IMR-90 (cell line): ENCODE measurements around the gene MAPKAP1. TPM values are rescaled to one million over a fixed set of nuclear protein-coding genes. Genes with fewer than 3 reads are reported as not detected.

Source experiments
- ATAC-seq: fragments of 200-7000 bp; cut with Tn5 transposase; 2 replicates; pipeline ENCODE4 v1.9.1; 2020; ENCODE audit warnings: low read depth, mild to moderate bottlenecking, moderate library complexity
- BruUV-seq: library from RNA; stranded (reverse); fragments of 400-500 nt; replicated peaks from 2 replicates; lab custom pipeline; 2021; lab: Mats Ljungman, UMichigan
- CTCF ChIA-PET: fragments of 300-600 bp; formaldehyde crosslinking; extraction: SDS; loops from one replicate; lab custom pipeline; 2021; ENCODE audit warnings: antibody characterized with exemption; lab: Yijun Ruan, JAX
- POLR2A ChIA-PET: fragments of 300-600 bp; sonication (Branson Sonifier 250); formaldehyde crosslinking; loops from one replicate; lab custom pipeline; 2022; ENCODE audit warnings: antibody characterized with exemption; ENCODE audit not compliant: unreplicated experiment; lab: Charles Lee
- DNase-seq: peaks from one replicate; pipeline ENCODE4 v3.0.0; 2013
- H2AFZ ChIP-seq: replicated peaks from 2 replicates; pipeline ENCODE3; 2013; ENCODE audit warnings: low read length, mild to moderate bottlenecking; ENCODE audit not compliant: poor library complexity
- H2AK5ac ChIP-seq: 2 replicates; pipeline ENCODE4 v1.6.1; 2013; ENCODE audit warnings: low read depth, low read length, inconsistent platforms
- H2AK9ac ChIP-seq: replicated peaks from 2 replicates; pipeline ENCODE3; 2013; ENCODE audit warnings: mild to moderate bottlenecking, low read depth, low read length, moderate library complexity; ENCODE audit not compliant: poor library complexity
- H2BK120ac ChIP-seq: 2 replicates; pipeline ENCODE4 v1.6.1; 2013; ENCODE audit warnings: low read depth, low read length, inconsistent platforms
- H2BK15ac ChIP-seq: 3 replicates; pipeline ENCODE4 v1.6.1; 2013; ENCODE audit warnings: low read depth, low read length, inconsistent platforms
- H2BK20ac ChIP-seq: 2 replicates; pipeline ENCODE4 v1.6.1; 2013; ENCODE audit warnings: low read depth, mild to moderate bottlenecking, inconsistent platforms, low read length, moderate library complexity
- H2BK5ac ChIP-seq: 2 replicates; pipeline ENCODE4 v1.6.1; 2013; ENCODE audit warnings: mild to moderate bottlenecking, low read depth, low read length, inconsistent platforms; ENCODE audit not compliant: poor library complexity, severe bottlenecking
- H3K14ac ChIP-seq: replicated peaks from 2 replicates; pipeline ENCODE4 v1.6.1; 2013; ENCODE audit warnings: low read depth, low read length, inconsistent platforms
- H3K18ac ChIP-seq: 2 replicates; pipeline ENCODE4 v1.6.1; 2013; ENCODE audit warnings: low read depth, low read length, control low read depth
- H3K23ac ChIP-seq: 2 replicates; pipeline ENCODE4 v1.6.1; 2013; ENCODE audit warnings: low read depth, low read length, inconsistent platforms
- H3K27ac ChIP-seq: 2 replicates; pipeline ENCODE4 v1.5.1; 2013; ENCODE audit warnings: mild to moderate bottlenecking, control low read depth, low read length; ENCODE audit not compliant: insufficient read depth
- H3K27me3 ChIP-seq: 2 replicates; pipeline ENCODE4 v1.6.1; 2013; ENCODE audit warnings: low read length; ENCODE audit not compliant: control insufficient read depth, insufficient read depth
- H3K36me3 ChIP-seq: 2 replicates; pipeline ENCODE4 v1.6.1; 2013; ENCODE audit warnings: low read length, mixed read lengths; ENCODE audit not compliant: control insufficient read depth, insufficient read depth
- H3K4ac ChIP-seq: 2 replicates; pipeline ENCODE4 v1.6.1; 2013; ENCODE audit warnings: low read depth, low read length, inconsistent platforms
- H3K4me1 ChIP-seq: 2 replicates; pipeline ENCODE4 v1.6.1; 2013; ENCODE audit warnings: low read length, mixed read lengths; ENCODE audit not compliant: control insufficient read depth, insufficient read depth
- H3K4me2 ChIP-seq: 2 replicates; pipeline ENCODE4 v1.6.1; 2013; ENCODE audit warnings: low read depth, mild to moderate bottlenecking, control low read depth, low read length, moderate library complexity
- H3K4me3 ChIP-seq: 2 replicates; pipeline ENCODE4 v1.5.1; 2013; ENCODE audit warnings: low read depth, mild to moderate bottlenecking, control low read depth, low read length, moderate library complexity; ENCODE audit not compliant: insufficient read depth
- H3K56ac ChIP-seq: 2 replicates; pipeline ENCODE4 v1.6.1; 2013; ENCODE audit warnings: low read length, inconsistent platforms; ENCODE audit not compliant: insufficient read depth; ENCODE audit errors: extremely low read depth
- H3K79me1 ChIP-seq, 2 experiments: 2 replicates each; pipeline ENCODE4 v1.6.1; 2013; ENCODE audit warnings: low read length in 2 of 2, inconsistent platforms in 1 of 2, low read depth in 1 of 2
- H3K9ac ChIP-seq: 2 replicates; pipeline ENCODE4 v1.6.1; 2013; ENCODE audit warnings: low read depth, low read length, control low read depth
- H3K9me1 ChIP-seq: 2 replicates; pipeline ENCODE4 v1.6.1; 2013; ENCODE audit warnings: low read length, inconsistent platforms; ENCODE audit not compliant: insufficient read depth
- H3K9me3 ChIP-seq: 2 replicates; pipeline ENCODE4 v1.6.1; 2013; ENCODE audit warnings: low read length; ENCODE audit not compliant: control insufficient read depth, insufficient read depth
- H4K20me1 ChIP-seq: 2 replicates; pipeline ENCODE4 v1.6.1; 2013; ENCODE audit warnings: low read length, inconsistent platforms; ENCODE audit not compliant: insufficient read depth
- H4K5ac ChIP-seq: 2 replicates; pipeline ENCODE4 v1.6.1; 2013; ENCODE audit warnings: mild to moderate bottlenecking, low read depth, low read length, control low read depth
- H4K8ac ChIP-seq, 2 experiments: 2 replicates each; pipeline ENCODE4 v1.6.1; 2013; ENCODE audit warnings: low read depth in 2 of 2, low read length in 2 of 2, control low read depth in 1 of 2, inconsistent platforms in 1 of 2
- H4K91ac ChIP-seq: 2 replicates; pipeline ENCODE4 v1.6.1; 2013; ENCODE audit warnings: low read depth, low read length, inconsistent platforms; ENCODE audit not compliant: insufficient read depth
- CEBPB ChIP-seq: IDR thresholded peaks from 2 replicates; pipeline ENCODE4 v1.6.1; 2012; ENCODE audit warnings: low read depth, low read length, improper control_type of control experiment
- CTCF ChIP-seq: conservative IDR thresholded peaks from 2 replicates; pipeline ENCODE4 v1.5.1; 2012; ENCODE audit warnings: mild to moderate bottlenecking, low read depth, low read length, improper control_type of control experiment
- ELK1 ChIP-seq: fragments of 150-350 bp; IDR thresholded peaks from 2 replicates; pipeline ENCODE4 v1.6.1; 2016; ENCODE audit warnings: low read depth, mild to moderate bottlenecking, low read length, moderate library complexity, borderline replicate concordance
- MAFK ChIP-seq: IDR thresholded peaks from 2 replicates; pipeline ENCODE4 v1.6.1; 2012; ENCODE audit warnings: low read depth, low read length, improper control_type of control experiment
- MAZ ChIP-seq: IDR thresholded peaks from 2 replicates; pipeline ENCODE4 v1.6.1; 2012; ENCODE audit warnings: low read depth, mild to moderate bottlenecking, low read length, improper control_type of control experiment, moderate library complexity, borderline replicate concordance
- MXI1 ChIP-seq: IDR thresholded peaks from 2 replicates; pipeline ENCODE4 v1.6.1; 2012; ENCODE audit warnings: low read depth, mild to moderate bottlenecking, low read length, moderate library complexity, borderline replicate concordance
- NFE2L2 ChIP-seq: fragments of 150-350 bp; IDR thresholded peaks from 2 replicates; pipeline ENCODE4 v1.6.1; 2016; ENCODE audit warnings: low read depth, mild to moderate bottlenecking, low read length
- USF2 ChIP-seq: fragments of 150-350 bp; IDR thresholded peaks from 2 replicates; pipeline ENCODE4 v1.6.1; 2017; ENCODE audit warnings: mild to moderate bottlenecking, antibody characterized with exemption, low read length, low read depth
- WGBS, 2 experiments: methylation state at CpG; one replicate each; pipeline versions ENCODE4 v1.1.5 to v1.1.7; 2013; ENCODE audit warnings: missing lambda C conversion rate in 2 of 2; ENCODE audit not compliant: insufficient read length in 1 of 2; ENCODE audit errors: extremely low coverage in 2 of 2; 5-methylcytosine and 5-hydroxymethylcytosine counted together
- dilution Hi-C: fragments of 300-500 bp; cut with HindIII; formaldehyde crosslinking; loops from one replicate; pipeline ENCODE4 v1.14.3; 2018; ENCODE audit warnings: low sequenced_read_pairs; ENCODE audit not compliant: unreplicated experiment
- in situ Hi-C: fragments of 300-500 bp; cut with MboI; formaldehyde crosslinking; loops from 3 replicates; pipeline ENCODE4 v1.14.3; 2019; ENCODE audit warnings: low sequenced_read_pairs, inconsistent platforms, mixed read lengths
- intact Hi-C: fragments of 100-400 bp; cut with micrococcal nuclease; formaldehyde crosslinking; loops from 2 replicates; pipeline ENCODE4 v1.10.0; 2022
- polyA plus RNA-seq, 3 experiments: library from polyadenylated mRNA; depleted of rRNA; stranded (reverse); fragments of >200 nt; gene quantifications; 2 replicates each; pipeline ENCODE4 v1.2.3, GENCODE V29; 2012; ENCODE audit warnings: low replicate concordance in 1 of 3
- total RNA-seq: library from RNA; depleted of rRNA; stranded (reverse); fragments of >200 nt; gene quantifications from 2 replicates; pipeline ENCODE4 v1.2.3, GENCODE V29; 2012

Gene MAPKAP1
- total and polyA plus RNA-seq, 2 of the 4 experiments (the other 2 are of a cell fraction), result 87.2 to 158 TPM

GRCh38 chr9:125565126-125565525 is 141.9 kb downstream of the MAPKAP1 start:
- no peak overlapping the region for H2BK120ac ChIP-seq
- dilution Hi-C loops (no loop called here), intact Hi-C loops (no loop called here), in situ Hi-C loops (loop anchor here (25.0 kb wide), 1 partner anchor 672 kb away; no protein-coding TSS in a partner anchor)
- no peaks in the 10 kb centered on the region for H3K9me1 ChIP-seq
- no peak overlapping the region for H3K56ac ChIP-seq
- ATAC-seq (no peak), DNase-seq (no peak)
- H4K20me1 ChIP-seq, result no peaks in the 10 kb centered on the region
- H3K14ac ChIP-seq, result no peak overlapping the region
- H4K91ac ChIP-seq, result no peak overlapping the region
- peaks cover 25 to 35% of the 10 kb centered on the region in 2 experiments; a peak in 3 of 4 replicates for H3K79me1 ChIP-seq
- H3K23ac ChIP-seq, result no peak overlapping the region
- no peak overlapping the region for H3K18ac ChIP-seq
- no peak overlapping the region for H2AFZ ChIP-seq
- WGBS, 2 experiments, result no CpG with 5 or more reads among the region's 2 CpGs
- H2BK15ac ChIP-seq, result no peak overlapping the region
- H3K4me2 ChIP-seq, result no peak overlapping the region
- H3K4me3 ChIP-seq, result no peak overlapping the region
- no peak overlapping the region for H2BK20ac ChIP-seq
- H3K9ac ChIP-seq, result no peak overlapping the region
- no peaks in the 10 kb centered on the region for H3K27me3 ChIP-seq
- no TSS peak for BruUV-seq
- TF ChIP-seq MXI1, result no peak
- TF ChIP-seq CTCF, result no peak
- no peak for TF ChIP-seq USF2
- TF ChIP-seq CEBPB, result no peak
- no peak for TF ChIP-seq ELK1
- no peak for TF ChIP-seq MAFK
- no peak for TF ChIP-seq MAZ
- no peak for TF ChIP-seq NFE2L2
- CTCF ChIA-PET, result interaction anchor here (1.0 kb wide), 1 partner anchor 65 kb away, joined by 3 read pairs; no protein-coding TSS in a partner anchor
- H3K9me3 ChIP-seq, result no peaks in the 10 kb centered on the region
- no peak overlapping the region for H2BK5ac ChIP-seq
- H4K8ac ChIP-seq, result no peak overlapping the region
- peaks cover 3% of the 10 kb centered on the region; the same call in 1 of the 2 replicates for H3K4me1 ChIP-seq
- no peak overlapping the region for H3K4ac ChIP-seq
- H3K36me3 ChIP-seq, result no peaks in the 10 kb centered on the region
- H3K27ac ChIP-seq, result no peak overlapping the region
- POLR2A ChIA-PET, result no interaction called here
- no peak overlapping the region for H4K5ac ChIP-seq
- H2AK5ac ChIP-seq, result no peak overlapping the region
- no peak overlapping the region for H2AK9ac ChIP-seq
